ENCODE results near the gene C22orf15.

Gene C22orf15

DNA sequence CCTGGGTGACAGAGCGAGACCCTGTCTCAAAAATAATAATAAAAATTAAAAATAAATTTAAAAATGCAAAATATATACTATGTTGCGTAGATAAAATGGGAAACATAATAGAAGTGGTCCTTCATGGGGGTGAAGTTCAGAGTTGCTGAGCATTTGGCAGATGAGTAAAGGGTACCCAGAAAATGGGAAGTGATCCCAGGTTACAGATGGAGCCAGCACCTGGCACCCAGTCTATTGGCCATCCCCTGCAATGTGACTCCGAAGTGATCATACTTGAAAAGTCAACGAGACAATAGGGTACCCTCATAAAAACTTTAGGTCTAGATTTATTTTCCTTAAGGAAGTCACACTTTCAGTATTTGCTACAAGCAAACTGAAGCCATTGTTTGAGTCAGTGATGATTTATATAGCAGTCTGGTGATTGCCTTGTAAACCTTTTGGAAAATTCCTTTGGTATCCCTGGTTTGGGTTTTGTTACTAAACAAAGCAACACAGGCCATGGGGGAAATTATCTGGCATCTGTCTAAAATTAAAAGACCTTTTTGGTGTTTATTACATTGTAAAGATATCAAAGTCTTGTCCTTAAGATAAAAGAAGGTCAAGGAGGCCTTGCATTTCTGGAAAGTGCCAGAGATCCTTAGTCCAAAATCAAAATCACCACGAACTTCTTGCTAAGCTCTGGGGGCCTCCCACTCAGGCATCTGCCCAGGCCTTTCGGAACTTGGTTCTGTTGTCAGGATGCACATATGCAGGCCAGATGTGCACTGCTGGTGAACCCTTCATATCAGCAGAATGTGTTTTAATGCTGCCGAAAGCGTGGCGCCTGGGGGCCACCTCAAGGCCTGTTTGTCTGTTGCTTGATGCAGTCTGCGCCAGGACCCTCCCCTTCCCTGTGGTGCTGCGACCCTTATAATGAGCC lies 28.3 kb downstream of the C22orf15 start:
- DNase-seq: no peak

DNA sequence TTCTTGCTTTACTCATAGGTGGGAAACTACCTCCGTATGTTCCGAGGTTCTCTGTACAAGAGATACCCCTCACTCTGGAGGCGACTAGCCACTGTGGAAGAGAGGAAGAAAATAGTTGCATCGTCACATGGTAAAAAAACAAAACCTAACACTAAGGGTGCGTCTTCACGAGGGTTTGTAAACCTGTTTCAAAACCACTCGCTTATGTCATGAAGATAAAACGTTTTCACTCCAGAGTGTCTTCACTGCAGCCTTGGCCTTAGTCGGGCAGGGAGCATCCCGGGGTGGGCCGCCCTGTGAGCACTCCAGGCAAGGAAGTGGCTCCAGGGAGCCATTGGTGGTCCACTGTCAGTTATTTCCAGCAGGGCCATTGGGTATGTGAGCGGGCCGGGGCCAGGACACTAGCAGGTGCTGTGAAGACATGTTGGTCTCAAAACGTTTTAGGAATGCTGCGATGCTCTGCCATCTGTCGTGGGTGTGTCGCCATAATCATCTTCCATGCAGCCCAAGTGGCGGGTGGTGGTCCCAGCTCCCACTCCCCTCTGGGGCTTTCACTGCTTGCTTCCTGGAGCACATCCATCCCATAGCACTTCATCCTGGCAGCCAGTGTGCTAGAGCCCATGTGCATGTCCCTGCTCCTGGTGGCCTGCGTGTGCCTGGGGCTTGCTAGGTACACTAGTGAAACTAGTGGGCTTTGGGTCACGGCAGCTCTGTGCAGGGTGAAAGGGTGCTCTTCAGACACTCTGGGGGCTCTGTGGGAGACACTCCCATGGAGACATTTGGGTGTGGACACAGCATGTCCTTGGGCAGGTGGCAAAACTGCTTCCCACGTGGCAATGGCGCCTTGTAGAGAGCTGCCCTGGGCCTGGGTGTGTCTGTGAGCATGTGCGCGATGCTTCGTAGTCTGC lies 29.2 kb downstream of the C22orf15 start:
- no peak for DNase-seq

DNA sequence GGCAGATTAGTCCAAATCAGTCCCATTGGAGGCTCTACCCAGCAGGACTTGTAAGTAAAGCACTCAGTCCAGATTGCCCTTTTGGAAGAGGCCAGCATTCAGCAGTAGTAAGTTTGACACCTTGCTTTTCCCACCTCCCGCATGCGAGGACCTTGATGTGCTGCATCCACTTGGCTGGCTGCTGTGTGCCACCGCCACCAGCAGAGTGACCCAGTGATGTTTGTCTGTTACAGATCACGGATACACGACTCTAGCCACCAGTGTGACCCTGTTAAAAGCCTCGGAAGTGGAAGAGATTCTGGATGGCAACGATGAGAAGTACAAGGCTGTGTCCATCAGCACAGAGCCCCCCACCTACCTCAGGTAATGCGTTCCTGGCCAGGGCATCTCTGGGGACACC lies 30.5 kb downstream of the C22orf15 start:
- DNase-seq: no peak

DNA sequence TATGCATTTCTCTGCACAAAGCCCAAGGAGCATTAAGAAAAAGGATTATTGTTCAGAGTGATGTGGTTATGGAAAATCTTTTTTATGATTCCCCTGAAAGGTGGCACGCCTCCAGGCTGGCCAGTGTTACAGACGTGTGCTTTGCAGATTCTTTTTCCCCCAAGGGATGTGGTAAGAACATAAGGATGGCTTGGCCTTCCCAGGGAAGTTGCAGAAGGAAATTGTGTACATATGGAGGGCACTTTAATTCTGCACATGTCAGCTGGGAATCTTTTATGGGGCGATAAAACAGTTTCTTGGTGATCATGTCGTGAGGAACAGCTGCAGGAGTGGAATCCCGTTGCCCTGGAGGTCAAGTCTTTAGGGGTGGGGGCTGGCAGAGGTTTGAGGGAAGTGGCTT lies 33.7 kb downstream of the C22orf15 start:
- no peak for DNase-seq

DNA sequence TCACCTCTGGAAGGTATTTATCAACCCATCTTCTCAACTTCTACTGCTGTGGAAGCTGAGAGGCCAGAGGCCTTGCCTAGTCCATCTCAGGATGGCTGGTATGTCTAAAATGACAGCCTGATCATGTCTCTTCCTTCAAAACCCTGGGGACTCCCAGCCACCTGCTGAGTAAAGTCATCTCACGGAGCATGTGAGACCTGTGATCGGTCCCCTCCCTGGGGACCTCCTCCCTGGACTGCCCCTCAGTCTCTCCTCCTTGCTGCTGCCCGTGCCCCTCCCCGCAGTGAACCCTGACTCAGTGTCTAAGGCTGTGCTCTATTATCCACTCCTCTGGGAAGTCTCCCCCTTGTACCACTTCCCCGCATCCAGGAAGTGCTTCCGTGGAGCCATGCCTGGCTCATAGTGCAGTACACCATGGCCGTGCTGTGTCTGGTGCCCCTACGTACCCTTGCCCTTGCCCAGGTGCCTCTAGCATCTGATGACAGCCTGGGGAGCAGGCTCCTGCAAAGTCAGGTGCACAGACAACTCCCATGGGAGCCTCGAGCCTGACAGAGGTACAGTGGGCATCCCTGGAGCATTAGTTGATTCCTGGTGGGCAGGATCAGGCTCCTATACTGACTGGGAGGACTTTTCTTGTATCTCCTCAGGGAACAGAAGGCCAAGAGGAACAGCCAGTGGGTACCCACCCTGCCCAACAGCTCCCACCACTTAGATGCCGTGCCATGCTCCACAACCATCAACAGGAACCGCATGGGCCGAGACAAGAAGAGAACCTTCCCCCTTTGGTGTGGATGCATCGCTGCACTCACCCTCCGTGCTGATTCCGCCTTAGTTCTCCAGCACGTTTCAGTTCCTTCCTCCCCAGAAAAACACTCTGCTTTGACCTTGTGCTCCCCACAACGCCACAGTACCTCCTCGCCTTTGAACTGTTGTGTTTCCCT lies 37.8 kb downstream of the C22orf15 start:
- DNase-seq: no peak

DNA sequence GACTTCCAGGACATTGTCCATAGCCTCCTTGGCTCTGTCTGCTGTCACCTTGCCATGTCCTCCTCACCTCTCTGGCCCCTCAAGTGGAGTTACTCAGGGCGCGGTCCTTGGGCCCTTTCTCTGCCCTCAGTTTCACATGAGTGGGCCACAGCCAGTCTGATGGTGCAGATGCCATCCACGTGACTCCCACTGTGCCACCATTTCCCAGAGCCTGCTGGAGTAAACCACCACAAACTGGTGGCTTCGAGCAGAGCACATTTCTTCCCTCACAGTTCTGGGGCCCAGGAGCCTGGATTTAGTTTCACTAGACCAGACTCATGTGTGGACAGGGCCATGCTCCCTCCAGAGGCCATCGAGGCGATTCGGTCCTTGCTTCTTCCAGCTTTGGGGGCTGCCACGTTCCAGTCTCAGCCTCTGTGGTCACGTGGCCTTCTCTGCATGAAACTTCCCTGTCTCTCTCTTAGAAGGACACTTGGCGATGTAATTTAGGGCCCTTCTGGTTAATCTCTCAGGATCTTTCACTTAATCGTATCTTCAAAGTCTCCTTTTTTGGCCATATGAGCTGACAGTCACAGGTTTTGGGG lies 38.5 kb downstream of the C22orf15 start:
- no peak for DNase-seq

DNA sequence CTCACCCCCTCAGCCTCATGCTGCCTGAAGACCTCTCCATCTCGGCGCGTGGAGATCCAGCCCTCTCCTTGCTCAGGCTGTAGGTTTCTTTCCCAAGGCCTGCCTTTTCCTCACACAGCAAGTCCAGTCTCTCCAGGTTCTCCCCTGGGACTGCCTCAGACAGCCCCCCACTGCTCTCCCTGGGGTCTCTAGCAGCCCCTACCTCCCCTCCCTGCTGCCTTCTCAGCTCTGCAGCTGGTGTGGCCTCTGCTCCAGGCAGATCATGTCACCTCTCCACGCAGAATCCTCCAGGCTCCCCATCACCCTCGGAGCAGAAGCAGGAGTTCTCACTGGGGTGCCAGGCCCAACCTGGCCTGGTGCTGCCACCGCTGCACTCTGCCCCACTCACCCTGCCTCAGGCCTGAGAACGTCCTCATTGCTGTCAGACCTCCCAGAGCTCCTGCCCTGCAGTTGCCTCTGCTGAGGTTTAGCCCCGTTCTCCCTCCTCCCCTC lies 39.1 kb downstream of the C22orf15 start:
- no peak for DNase-seq

DNA sequence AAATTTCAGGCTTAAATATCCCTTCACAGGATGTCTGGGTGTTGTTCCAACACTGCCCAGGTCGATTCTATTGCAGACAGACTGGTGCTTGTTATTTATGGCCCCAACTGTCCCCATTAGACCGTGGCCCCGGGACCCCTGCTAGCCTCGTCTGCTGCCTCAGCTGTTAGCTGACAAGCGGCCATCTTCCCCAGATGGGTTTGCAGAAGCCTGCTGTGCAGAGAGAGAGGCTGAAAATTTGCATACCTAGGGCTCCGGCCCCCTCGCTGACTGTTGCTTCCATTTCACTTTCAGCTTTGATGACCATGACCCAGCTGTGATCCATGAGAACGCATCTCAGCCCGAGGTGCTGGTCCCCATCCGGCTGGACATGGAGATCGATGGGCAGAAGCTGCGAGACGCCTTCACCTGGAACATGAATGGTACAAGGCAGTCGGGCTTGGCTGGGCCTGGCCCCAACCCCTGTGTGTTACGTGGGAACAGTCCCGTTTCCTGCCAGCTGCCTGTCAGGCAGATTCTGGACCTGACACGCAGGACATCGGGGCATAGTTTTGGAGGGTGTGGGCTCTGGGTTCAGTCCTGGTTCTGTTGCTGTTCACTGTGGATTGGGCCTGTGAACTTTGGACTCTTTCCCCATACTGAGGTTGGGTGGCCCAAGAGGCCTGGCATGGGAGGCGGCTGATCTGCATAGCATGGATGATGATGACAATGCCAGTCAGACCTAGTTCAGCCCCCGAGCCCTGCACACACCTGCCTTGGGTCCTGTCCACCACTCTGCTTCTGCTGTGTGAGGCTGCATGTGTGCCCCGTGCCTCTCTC lies 40.4 kb downstream of the C22orf15 start:
- no peak for DNase-seq

DNA sequence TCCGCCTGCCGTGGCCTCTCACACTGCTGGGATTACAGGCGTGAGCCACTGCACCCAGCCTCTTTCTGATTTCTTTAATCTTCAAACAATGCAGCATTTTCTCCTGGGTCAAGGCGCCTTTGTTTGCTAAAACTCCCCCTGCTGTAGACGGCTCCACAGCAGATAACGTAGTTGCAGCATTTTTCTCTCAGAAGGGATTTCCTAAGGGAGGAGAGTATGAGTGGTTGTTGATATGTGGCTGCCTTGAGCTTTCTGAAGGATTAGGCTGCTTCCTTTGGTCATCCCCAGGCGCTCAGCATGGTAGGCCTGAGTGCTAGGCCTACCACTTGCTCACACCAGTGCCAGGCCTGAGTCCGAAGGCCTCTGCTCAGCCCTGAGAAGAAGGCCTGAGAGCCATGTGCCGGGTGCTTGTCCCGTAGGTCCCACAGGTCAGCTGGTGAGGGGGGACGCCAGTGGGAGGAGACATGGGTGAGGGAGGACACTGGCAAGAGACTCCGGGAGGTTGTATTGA lies 42.0 kb downstream of the C22orf15 start:
- no peak for DNase-seq

DNA sequence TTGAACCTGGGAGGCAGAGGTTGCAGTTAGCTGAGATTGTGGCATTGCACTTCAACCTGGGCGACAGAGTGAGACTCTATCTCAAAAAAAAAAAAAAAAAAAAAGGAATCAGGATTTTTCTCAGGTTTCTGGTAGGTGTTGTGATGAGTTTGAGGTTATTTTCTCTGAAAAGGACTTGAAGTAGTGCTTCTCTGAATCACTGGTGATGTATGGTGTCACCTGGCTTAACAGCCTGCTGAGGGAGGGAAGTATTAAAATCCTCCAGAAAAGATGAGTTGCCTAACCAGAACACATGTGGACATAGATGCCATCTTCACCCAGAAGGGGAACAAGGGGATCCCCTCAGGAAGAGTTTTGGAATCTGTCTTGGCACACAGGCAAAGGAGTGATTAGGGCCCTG lies 44.0 kb downstream of the C22orf15 start:
- DNase-seq: no peak

DNA sequence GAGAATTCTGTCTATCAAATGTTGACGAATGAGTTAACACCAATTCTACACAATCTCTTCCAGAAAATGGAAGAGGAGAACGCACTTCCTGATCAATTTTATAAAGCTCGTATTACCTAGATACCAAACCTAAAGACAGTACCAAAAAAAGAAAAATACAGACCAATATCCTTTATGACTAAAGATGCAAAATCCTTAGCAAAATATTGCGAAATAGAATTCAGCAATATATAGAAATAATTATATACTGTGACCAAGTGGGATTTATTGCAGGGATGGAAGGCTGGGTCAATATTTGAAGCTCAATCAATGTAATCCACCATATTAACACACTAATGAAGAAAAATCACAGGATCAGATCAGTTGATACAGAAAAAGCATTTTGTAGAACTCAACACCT lies 49.6 kb downstream of the C22orf15 start:
- DNase-seq: no peak

Data from stimulated activated CD4-positive, alpha-beta T cell treated with anti-CD3 and anti-CD28 coated beads, Interleukin-4, amount 100 ng/mL, for 24 hours (primary cell).